ENCODE results near the gene KMT2D.

The KMT2D gene

DNA sequence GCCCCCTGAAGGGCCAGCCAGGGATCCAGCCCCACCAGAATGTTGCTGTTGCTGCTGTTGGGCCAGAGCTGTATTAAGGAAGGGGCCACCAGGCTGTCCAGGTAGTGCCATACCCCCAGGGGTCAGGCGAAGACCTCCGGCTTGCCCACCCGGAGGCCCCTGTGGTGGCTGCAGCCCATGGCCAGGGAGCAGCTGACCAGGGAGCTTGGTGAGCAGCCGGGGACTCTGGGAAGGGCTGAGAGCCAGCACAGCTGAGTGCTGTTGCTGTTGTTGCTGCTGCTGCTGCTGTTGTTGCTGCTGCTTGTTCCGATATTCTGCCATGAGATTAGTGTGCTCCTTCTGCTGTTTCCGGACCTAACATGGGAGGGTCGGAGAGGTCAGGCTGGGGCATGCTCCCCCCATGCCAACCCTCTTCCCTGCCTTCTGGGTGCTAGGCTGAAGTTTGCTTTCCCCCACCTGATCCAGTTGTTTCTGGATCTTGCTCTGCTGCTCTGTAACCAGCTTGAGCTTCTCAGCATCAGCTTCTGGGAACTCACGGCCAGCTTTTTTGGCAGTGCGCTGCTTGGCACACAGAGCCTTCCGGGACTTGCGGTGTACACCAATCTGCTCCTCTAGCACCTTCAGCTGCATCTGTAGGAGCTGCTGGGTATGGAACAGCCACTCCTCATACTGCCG is 26.8 kb downstream of the KMT2D start:
- DNase-seq (ENCODE audit: low spot score): no peak

DNA sequence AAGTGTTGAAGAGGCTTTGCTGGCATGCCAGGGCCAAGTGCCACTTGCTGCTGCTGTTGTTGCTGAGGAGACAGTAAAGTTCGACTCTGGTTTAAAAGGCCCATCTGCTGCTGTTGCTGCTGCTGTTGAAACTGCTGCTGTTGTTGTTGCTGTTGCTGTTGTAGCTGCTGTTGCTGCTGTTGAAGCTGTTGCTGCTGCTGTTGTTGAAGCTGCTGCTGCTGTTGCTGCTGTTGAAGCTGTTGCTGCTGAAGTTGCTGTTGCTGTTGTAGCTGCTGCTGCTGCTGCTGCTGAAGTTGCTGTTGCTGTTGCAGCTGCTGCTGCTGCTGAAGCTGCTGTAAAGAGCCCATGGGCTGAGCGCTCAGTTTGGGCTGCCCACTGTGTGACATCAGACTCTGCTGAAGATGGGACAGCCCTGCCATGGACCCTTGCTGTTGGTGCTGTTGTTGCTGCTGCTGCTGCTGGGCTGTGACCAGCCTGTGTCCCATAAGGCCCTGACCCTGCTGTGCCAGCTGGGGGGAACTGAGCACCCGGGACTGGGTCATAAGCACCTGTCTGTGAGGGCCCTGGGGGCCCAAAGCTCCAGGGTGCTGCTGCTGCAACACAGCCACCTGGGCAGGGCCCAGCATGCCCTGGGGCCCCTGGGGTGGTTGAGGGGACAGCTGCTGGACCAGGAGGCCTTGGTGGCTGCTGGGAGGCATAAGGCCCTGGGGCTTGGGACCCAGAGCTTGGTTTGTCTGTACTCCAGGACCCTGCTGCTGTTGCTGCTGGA is 27.7 kb downstream of the KMT2D start:
- no peak for DNase-seq (ENCODE audit: low spot score)

DNA sequence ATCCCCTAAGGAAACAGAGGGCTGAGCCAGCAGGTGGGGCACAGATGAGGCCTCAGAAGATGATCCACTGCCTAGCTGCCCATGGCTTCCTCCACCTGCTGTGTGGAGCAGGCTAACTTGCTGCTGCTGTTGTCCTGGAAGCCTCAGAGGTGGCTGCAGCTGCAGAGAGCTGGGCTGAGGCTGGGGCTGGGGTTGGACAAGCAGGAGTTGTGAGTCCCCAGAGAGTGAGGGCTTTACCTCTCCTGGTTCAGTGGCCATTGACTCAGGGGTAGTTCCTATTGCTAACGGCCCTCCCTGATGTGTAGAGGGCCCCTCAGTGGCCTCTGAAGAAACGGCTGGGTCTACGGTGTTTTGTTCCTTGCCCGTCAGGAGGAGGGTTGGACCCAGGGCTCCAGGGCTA is 28.3 kb downstream of the KMT2D start:
- no peak for DNase-seq (ENCODE audit: low spot score)

DNA sequence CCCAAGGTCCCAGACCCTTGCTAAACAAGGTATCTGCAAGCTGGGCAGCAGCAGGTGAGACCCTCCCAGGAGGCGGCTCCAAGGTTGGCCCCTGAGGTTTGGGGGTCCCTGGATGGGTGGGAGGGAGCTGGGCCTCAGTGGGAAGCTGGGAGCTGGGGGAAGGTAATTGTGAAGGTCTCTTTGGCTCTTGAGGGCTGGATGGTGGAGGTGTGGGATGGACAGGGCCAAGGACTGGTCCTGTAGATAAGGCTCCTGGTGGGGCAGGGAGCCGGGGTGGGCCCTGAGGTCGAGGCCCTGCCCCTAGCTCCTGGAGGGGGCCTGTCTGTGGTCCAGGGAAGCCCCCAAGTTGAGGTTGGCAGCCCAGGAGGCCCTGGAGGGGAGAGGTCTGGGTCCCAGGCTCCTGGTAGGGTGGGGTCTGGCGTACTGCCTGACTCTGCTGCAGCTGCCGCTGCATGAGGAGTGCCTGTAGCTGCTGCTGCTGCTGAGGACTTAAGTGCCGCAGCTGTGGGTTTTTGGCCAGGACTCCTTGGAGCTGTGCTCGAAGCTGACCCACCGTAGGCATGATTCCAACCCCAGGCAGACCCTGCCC is 28.9 kb downstream of the KMT2D start:
- no peak for DNase-seq (ENCODE audit: low spot score)

DNA sequence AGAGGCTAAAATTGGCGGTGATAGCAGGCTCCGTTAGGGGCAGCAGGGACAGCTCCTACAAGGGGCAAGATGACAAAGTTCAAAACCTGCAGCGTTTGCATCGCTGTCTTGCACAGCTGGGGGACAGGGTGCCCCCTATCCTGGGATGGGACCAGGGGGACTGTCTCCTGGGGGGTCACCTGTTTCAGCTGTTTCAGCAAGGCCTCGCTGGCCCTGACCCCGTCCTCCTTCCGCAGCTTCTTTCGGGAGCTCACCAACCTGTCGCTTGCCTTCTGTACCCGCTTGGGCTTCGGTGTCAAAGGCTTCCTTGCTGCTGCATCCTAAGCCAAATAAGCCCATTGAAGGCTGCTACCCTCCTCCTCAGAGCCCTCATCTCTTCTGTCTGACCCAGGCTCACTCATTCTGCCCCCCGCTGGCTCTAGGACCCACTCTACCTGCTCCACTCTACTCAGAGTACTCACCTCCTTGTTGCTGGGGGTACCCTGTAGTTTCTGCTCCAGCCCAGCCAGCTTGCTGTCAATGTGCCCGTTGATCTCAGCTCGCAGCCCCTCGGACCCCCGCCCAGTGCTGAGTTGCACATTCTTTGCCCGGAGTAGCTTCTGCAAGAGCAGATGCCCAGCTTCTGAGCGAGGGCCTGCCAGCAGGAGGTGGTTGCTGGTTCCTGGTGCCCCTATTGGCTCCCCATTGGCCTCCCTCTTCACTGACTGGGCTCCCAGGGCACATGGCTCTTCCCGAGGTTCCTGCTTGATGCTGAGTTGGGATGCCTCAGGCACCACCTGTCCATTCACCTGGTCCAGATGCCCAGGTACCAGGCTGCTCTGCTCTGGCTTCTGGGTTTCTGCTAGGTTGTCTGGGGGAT is 29.7 kb downstream of the KMT2D start:
- DNase-seq (ENCODE audit: low spot score): no peak

DNA sequence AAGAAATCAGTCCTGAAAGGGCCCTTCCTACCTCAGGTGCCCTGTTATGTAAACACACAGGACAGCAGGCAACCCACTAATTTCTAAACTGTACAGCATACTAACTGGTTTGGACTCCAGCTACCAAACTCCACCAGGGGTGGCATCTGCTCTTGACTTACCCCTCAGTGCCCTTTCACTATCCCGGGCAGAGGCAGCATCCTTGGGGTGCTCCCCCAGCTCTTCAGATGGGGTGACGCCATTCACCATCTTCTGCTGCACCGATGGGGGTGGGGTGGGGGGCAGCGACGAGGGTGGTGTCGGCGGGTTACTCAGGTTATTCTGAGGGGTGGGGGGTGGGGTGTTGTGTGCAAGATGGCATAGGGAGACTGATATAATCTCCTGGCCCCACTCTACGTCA is 30.5 kb downstream of the KMT2D start:
- DNase-seq (ENCODE audit: low spot score): no peak

DNA sequence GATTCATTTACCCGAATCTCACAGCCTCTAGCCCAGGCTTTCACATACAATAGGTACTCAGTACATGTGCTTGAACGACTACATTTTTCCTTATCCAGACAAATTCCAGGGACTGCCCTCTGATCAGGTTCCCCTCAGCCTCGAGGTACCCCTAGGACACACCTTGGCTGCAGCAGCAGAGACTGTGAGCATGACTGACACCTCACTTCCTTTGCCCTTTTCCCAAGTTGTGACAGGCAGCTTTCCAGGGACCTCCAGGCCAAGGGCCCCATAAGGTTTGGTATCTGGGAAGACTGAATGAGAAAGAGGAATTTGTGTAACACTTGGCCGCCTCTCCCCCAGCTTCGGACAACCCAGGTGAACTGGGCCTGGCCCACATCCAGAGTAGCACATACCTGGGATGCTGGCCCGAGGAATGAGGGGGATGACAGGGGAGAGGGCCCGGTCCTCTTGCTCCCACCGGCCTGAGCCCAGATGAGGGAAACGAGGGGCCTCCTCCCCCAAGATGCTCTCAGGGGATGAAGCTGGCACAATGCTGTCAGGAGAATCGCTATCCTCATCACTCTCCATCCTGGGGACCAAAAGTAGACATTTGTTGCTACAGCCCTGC is 31.8 kb downstream of the KMT2D start:
- DNase-seq (ENCODE audit: low spot score): no peak

DNA sequence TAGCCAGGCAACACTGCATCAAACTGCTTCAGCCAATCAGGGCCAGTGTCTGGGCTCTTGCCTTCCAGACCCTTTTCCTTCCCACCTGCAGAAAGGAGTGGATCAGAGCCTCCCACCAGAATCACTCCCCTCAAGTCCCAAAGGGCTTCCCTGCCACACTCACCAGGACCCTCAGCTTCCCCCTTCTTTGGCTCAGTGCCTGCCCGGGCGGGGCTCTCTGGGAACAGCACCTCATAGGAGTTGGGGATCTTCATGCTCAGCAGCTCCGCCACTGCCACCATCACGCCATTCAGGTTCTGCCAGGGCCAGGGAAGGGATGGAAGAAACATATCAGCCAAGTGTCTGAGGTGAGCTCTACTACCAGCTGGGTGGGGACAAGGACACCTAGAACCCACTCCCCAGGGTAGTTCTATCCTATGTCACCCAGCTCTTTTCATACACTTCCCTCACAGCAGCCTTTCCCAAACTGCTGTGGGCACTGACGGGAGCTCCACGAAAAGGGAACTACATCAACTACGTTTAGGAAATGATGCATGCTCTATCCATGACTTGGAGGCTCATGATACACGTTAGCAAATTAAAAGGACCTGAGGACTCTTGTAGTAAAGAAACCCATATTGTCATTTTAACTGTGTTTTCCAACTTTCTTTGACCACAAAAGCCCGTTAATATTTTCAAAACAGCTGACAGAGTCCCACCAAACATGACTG is 32.6 kb downstream of the KMT2D start:
- DNase-seq (ENCODE audit: low spot score): no peak

DNA sequence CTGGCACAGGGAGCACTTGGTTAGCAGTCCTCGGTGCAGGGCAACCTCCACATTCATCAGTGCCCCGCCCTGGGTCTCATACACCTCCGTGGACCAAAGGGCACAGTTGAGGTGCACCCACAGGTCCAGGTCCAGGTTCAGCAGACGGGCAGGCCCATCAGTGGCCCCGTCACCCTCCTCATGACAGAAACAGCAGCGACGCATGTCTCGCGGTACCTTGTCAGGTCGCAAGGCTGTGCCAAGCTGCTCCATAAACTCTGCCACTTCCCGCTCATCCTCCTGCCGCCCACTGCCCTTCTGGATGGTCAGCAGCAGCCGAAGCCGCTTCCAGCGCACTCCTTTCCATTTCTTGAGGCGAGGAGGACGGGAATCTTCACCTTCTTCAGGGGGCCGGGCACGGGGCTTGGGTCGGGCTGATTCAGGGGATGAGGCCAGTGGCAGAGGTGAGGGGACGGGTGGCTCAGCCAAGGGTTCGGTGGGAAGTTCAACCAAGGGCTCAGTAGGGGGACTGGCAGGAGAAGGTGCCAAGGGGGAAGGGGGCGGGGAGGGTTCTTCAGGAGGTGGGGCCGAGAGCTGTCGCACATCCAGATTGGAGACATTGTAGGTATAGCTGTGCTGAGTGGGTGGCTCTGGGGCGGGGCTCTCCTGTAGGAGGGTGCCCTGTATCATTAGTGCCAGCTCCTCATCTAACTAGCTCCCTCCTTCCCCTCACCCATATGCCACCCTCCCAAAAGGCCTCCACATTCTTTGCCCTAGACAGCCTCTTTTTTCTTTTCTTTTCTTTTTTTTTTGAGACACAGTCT is 33.7 kb downstream of the KMT2D start:
- DNase-seq (ENCODE audit: low spot score): no peak

DNA sequence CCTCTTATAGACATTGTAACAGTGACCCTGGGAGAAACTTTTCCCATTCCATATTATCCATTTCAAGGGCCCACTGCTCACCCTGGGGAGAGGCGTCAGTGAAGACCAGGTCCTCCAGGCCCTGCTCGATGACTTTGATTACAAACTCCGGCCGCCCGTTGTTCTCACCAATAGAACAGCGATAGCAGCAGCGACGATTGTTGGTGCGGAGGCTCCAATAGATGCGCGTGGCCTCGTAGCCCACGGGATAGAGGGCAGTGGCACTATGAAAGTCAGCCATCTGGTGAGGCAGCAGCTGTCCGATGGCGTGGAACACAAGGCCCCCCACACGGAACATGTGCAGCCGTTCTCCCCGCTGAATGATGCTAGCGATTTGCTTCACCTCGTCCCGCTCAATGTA is 34.5 kb downstream of the KMT2D start:
- DNase-seq (ENCODE audit: low spot score): no peak

DNA sequence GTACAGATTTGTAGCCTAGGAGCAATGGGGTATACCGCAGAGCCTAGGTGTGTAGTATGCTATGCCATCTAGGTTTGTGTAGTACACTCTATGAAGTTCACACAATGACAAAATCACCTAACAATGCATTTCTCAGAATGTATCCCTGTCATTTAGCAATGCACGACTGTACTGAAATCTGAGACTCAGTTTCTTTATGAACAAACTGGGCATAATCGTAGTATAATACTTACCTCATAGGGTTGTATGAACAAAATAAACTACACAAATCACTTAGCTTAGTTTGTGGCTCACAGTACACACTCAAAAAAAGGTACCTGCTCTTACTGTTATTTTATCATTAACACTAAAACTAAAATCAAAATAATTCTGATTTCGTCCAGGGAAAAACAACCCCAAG is 35.1 kb downstream of the KMT2D start:
- no peak for DNase-seq (ENCODE audit: low spot score)

DNA sequence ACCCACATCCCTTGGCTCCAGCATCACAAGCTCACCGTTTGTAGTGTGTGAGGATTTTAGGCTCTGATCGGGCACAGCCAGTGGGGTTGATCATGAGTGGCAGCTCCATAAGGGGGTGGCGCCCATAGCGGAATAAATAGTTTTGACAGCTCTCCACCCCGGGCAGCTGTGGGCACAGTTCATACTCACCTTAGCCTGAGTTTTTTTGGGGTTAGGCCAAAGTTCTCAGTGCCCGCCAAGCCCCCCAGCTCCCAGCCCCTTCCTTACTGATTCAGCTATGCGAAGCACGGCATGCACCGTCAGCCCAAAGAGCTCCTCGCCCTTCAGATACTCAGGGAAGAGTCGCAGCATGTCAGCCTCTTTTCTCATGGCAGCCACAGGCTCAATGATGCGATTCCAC is 36.1 kb downstream of the KMT2D start:
- no peak for DNase-seq (ENCODE audit: low spot score)

DNA sequence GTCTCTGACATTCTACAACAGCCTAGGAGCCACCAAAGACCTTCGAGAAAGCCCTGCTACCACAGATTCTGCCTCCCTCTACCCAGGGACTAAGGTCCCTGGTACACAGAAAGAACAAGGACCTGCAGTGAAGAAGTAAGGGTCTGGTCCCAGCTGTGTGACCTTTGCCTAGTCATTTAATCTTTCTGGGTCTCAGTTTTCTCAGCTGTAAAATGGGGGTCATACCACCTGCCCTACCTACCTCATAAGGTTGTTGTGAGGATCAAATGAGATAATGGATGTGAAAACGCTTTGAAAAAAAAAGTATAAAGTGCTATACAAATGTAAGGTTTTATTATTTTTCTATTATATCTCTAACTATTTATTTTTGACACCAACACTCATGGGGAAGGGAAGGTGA is 36.8 kb downstream of the KMT2D start:
- DNase-seq (ENCODE audit: low spot score): no peak

DNA sequence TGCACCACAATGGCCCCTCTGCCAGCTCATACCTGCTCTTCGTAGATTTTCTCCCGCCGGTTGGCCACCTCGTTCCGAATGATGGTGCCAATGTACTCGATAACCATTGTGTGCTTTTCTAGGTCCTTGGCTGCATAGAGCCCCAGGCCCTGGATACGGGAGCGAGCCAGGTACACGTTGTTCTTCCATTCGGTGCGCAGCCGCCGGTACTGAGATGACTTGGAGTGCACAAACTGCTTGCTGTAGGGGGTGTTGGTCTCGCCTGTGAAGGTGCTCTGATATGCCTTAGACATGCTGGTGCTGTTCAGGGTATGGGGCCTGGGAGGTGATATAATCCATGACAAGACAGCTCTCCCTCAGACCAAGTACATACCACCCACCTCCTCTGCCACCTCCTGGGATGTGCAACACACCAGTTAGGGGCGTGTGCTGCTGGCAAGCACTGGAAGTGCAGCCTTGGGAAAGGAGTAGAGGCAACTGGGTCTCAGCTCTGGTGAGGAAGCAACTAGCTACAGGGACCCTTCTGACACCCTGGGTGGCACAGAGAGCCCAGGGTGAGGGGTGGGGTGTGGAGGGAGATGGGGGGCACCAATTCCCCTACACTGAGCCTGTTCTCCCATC is 37.9 kb downstream of the KMT2D start:
- DNase-seq (ENCODE audit: low spot score): no peak

DNA sequence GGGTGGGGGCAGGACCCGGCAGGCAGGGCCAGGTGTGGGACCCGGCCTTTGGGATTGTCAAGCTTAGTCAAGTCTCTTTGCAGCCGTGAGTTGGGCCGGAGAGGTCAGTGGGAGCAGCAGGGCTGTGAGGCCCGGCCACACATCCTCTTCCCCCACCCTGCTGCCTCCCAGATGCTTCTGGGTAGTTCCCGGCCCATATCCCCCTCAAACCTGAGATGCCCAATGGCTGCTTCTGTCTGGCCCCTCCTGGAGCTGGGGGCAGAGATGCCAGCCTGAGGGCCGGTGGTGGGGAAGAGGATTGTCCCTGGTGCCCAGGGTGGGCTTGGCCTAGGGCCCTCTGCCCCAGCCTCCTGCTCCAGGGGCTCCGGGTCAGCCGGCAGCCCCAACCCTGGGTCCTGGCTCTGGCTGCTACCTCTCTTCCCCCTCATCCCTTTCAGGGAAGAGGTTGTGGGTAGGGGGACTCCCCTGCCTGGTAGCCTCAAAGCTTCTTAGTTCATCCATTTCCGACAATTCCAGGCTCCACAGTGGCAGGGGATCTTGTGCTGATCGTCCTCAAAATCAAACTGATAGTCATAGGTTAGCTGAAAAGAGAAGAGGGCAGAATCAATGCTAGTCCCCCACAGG is 39.2 kb downstream of the KMT2D start:
- no peak for DNase-seq (ENCODE audit: low spot score)

DNA sequence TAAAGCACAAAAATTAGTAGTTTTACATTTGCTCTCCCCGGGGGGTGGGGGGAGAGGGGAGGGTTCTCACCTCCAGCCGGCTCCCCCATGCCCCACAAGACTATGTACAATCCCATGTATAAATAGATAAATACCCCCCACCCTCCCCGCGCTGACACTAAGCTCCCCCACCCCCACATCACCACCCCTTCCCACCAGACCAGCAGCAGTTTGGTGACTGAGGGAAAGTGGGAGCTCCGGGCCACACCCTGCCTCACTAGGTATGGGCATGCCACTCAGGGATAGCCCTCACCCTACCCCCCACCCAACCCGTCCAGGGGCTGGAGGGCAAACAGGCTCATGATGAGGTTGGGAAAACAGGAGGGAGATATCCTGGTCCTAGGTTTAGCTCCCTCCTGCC is 40.2 kb downstream of the KMT2D start:
- DNase-seq (ENCODE audit: low spot score): no peak

DNA sequence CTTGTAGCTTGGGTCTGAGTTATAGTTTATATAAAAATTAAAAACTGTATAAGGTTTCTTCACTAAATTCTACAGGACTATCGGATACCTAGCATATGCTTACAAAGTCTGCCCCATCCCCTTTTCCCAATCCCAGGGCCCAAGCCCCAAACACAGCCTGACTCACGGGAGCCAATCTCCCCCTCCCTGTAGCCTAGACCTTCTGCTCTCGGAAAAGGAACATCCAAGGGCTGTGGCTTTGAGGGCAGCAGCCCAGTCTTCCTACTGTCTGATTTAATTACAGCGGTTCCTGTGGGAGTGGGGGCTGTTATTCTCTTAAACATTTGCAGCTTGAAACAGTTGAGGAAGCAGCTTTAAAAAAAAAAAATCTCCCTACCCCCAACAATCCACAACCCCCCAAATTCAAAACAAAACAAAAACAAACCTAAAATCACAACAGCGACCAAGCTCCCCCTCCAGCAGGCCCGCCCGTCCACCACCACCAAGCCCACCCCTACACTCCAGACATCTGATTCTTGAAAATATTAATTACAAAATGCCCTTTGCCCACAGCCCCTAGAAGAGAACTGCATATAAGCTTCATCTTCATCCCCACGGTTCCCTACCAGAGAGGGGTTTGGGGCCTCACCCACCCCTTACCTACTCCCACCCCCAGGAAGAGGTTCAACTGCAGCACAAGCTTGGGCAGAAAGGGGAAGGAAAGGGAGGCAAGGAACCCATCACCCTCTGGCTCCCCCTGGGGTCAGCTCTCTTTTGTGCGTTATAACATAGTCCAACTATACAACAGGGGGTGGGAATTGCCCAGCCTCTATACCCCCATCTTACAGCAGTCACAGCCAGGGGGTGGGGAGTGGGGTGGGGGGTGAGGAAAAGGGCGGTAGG is 40.9 kb downstream of the KMT2D start:
- DNase-seq (ENCODE audit: low spot score): no peak

DNA sequence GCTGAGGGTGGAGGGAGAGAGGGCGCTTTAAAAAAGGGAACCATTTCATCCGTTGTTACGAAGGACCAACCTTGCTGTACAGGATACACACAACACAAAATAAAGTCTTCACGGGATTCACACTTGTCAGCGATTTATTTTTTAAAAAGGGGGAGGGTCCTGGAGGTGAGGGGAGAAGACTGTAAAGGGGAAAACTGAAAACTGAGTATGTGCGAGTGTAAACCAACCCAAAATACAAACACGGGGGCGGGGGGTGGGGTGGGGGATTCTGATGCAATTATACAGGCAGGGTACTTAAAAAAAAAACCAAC is 41.5 kb downstream of the KMT2D start:
- no peak for DNase-seq (ENCODE audit: low spot score)

Data from AG08396 (cell line).